Endothelial cell of umbilical vein (primary cell): ENCODE data around the gene TMPRSS13.

ENCODE experiments used
- EZH2 ChIP-seq: IDR thresholded peaks from 2 replicates; pipeline ENCODE4 v1.6.1; 2012; ENCODE audit warnings: borderline replicate concordance, low read depth, mild to moderate bottlenecking, moderate library complexity, low read length, inconsistent platforms; ENCODE audit not compliant: severe bottlenecking
- GATA2 ChIP-seq: IDR thresholded peaks from 2 replicates; pipeline ENCODE4 v1.7.0; 2011; ENCODE audit warnings: low read depth, mild to moderate bottlenecking, moderate library complexity, mixed read lengths, low read length; ENCODE audit not compliant: insufficient read length, insufficient read depth
- POLR2A ChIP-seq: IDR thresholded peaks from 2 replicates; pipeline ENCODE4 v1.6.1; 2012; ENCODE audit warnings: low read depth, mild to moderate bottlenecking, control low read depth, low read length
- POLR2AphosphoS5 ChIP-seq: IDR thresholded peaks from 2 replicates; pipeline ENCODE4 v1.6.1; 2012; ENCODE audit warnings: low read depth, mild to moderate bottlenecking, control low read depth, low read length, moderate library complexity; ENCODE audit not compliant: insufficient read depth
- TF ChIP-seq, protein P1 (sequence below): IDR thresholded peaks from 2 replicates; pipeline ENCODE4 v1.6.1; 2011; ENCODE audit not compliant: insufficient read depth, insufficient read length
- TF ChIP-seq, protein P2 (sequence below), 2 donors: IDR thresholded peaks; 1 replicate in 1 of 2; 2 replicates in 1 of 2; pipeline ENCODE4 v1.5.1; 2011; ENCODE audit warnings: low read length in 2 of 2, mild to moderate bottlenecking in 2 of 2, moderate library complexity in 2 of 2, control low read depth in 1 of 2, inconsistent platforms in 1 of 2, low read depth in 1 of 2; ENCODE audit not compliant: insufficient read depth in 1 of 2; ENCODE audit errors: extremely low read depth in 1 of 2

DNA sequence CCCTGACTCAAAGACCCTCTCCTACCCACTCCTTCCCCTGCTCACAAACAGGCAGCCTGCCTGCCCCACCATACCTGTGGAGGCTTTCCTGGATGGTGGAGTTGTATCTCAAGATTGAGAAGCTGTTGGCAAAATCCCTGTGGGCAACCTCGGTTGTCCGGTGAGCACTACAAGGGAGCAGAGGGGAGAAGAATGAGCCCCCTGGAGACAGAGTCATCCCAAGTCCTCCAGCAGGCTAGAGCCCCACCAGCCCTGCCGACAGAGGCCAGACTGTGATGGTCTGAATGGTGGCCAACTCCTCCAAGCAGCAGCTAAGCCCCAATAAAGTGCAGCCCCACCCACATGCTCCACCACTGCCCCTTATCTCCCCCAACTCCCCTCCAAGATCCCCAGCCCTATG lies 17.5 kb downstream of the TMPRSS13 start:
- TF ChIP-seq, protein P1, sequence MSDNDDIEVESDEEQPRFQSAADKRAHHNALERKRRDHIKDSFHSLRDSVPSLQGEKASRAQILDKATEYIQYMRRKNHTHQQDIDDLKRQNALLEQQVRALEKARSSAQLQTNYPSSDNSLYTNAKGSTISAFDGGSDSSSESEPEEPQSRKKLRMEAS, result no peak
- TF ChIP-seq POLR2A (no peak), POLR2AphosphoS5 (no peak), EZH2 (no peak), GATA2 (no peak)
- TF ChIP-seq, protein P2, sequence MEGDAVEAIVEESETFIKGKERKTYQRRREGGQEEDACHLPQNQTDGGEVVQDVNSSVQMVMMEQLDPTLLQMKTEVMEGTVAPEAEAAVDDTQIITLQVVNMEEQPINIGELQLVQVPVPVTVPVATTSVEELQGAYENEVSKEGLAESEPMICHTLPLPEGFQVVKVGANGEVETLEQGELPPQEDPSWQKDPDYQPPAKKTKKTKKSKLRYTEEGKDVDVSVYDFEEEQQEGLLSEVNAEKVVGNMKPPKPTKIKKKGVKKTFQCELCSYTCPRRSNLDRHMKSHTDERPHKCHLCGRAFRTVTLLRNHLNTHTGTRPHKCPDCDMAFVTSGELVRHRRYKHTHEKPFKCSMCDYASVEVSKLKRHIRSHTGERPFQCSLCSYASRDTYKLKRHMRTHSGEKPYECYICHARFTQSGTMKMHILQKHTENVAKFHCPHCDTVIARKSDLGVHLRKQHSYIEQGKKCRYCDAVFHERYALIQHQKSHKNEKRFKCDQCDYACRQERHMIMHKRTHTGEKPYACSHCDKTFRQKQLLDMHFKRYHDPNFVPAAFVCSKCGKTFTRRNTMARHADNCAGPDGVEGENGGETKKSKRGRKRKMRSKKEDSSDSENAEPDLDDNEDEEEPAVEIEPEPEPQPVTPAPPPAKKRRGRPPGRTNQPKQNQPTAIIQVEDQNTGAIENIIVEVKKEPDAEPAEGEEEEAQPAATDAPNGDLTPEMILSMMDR (IDR thresholded peaks at IDR 0.05; ENCODE audit: extremely low read depth in 1 of 2, insufficient read depth in 1 of 2, low read depth in 1 of 2, low read length in 2 of 2), result no peak
